SU-DHL-6 (cell line): ENCODE data around the gene TMEM128.
"Not testable (repeated sequence)": the region's sequence is repeated elsewhere in the genome, so short reads cannot be mapped to it uniquely, and the experiment has no call there.

Source experiments
- EZH2phosphoT487 ChIP-seq: fragments of 200-600 bp; sonication (generic), shearing (Covaris generic); conservative IDR thresholded peaks from 2 replicates; pipeline ENCODE4 v1.6.1; 2018; ENCODE audit warnings: mild to moderate bottlenecking, antibody characterized with exemption, low read length, moderate library complexity, mixed read lengths
- TF ChIP-seq, protein P1 (sequence below): fragments of 200-600 bp; sonication (generic); IDR thresholded peaks from one replicate; pipeline ENCODE4 v1.5.1; 2017; ENCODE audit warnings: antibody characterized with exemption, mild to moderate bottlenecking, low read length, moderate library complexity; ENCODE audit not compliant: insufficient read depth, poor library complexity, severe bottlenecking

DNA sequence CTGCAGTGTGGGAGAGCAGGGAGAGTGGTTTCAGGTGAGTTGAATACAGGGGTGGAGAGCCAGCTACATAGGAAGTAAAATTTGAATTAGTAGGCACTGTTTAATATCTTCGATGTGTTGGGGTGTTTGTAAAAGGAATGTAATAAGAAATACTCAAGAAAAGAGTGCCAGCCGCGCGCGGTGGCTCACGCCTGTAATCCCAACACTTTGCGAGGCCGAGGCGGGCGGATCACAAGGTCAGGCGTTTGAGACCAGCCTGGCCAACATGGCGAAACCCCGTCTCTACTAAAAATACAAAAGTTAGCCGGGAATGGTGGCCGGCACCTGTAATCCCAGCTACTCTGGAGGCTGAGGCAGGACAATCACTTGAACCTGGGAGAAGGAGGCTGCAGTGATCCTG is 1.3 kb upstream of the TMEM128 start:
- TF ChIP-seq, protein P1, sequence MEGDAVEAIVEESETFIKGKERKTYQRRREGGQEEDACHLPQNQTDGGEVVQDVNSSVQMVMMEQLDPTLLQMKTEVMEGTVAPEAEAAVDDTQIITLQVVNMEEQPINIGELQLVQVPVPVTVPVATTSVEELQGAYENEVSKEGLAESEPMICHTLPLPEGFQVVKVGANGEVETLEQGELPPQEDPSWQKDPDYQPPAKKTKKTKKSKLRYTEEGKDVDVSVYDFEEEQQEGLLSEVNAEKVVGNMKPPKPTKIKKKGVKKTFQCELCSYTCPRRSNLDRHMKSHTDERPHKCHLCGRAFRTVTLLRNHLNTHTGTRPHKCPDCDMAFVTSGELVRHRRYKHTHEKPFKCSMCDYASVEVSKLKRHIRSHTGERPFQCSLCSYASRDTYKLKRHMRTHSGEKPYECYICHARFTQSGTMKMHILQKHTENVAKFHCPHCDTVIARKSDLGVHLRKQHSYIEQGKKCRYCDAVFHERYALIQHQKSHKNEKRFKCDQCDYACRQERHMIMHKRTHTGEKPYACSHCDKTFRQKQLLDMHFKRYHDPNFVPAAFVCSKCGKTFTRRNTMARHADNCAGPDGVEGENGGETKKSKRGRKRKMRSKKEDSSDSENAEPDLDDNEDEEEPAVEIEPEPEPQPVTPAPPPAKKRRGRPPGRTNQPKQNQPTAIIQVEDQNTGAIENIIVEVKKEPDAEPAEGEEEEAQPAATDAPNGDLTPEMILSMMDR = not testable (repeated sequence)
- TF ChIP-seq EZH2phosphoT487 = not testable (repeated sequence)
